Panc1 (cell line): ENCODE measurements around the gene FHAD1.
"Not testable (repeated sequence)": the region's sequence is repeated elsewhere in the genome, so short reads cannot be mapped to it uniquely, and the experiment has no call there.

Source experiments
- POLR2AphosphoS5 ChIP-seq: IDR thresholded peaks from 2 replicates; pipeline ENCODE4 v1.6.1; 2012; ENCODE audit warnings: mild to moderate bottlenecking, low read depth, low read length, moderate library complexity
- REST ChIP-seq, 2 experiments: IDR thresholded peaks; 2 replicates each; pipeline ENCODE4 v1.6.1; 2011 to 2012; ENCODE audit warnings: low read depth in 2 of 2, control low read depth in 1 of 2, low read length in 1 of 2, mild to moderate bottlenecking in 1 of 2, moderate library complexity in 1 of 2; ENCODE audit not compliant: insufficient read depth in 1 of 2
- SIN3A ChIP-seq: IDR thresholded peaks from 2 replicates; pipeline ENCODE4 v1.6.1; 2012; ENCODE audit warnings: low read depth, mild to moderate bottlenecking, low read length, moderate library complexity, borderline replicate concordance; ENCODE audit not compliant: insufficient read depth
- TCF7L2 ChIP-seq: IDR thresholded peaks from 2 replicates; pipeline ENCODE4 v1.6.1; 2011; ENCODE audit warnings: mild to moderate bottlenecking, low read depth, low read length, inconsistent platforms
- TF ChIP-seq, protein P1 (sequence below): fragments of 450-650 bp; IDR thresholded peaks from 2 replicates; pipeline ENCODE4 v1.5.1; 2017; ENCODE audit warnings: mild to moderate bottlenecking

- TF ChIP-seq, protein P1, sequence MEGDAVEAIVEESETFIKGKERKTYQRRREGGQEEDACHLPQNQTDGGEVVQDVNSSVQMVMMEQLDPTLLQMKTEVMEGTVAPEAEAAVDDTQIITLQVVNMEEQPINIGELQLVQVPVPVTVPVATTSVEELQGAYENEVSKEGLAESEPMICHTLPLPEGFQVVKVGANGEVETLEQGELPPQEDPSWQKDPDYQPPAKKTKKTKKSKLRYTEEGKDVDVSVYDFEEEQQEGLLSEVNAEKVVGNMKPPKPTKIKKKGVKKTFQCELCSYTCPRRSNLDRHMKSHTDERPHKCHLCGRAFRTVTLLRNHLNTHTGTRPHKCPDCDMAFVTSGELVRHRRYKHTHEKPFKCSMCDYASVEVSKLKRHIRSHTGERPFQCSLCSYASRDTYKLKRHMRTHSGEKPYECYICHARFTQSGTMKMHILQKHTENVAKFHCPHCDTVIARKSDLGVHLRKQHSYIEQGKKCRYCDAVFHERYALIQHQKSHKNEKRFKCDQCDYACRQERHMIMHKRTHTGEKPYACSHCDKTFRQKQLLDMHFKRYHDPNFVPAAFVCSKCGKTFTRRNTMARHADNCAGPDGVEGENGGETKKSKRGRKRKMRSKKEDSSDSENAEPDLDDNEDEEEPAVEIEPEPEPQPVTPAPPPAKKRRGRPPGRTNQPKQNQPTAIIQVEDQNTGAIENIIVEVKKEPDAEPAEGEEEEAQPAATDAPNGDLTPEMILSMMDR, result not testable (repeated sequence)
- TF ChIP-seq POLR2AphosphoS5; REST (IDR thresholded peaks at IDR 0.05; ENCODE audit: insufficient read depth in 1 of 2, low read depth in 2 of 2, low read length in 1 of 2); TCF7L2; SIN3A: not testable (repeated sequence)
Observed at GRCh38 chr1:15434739-15435138, 187.7 kb downstream of the FHAD1 start.
